ENCODE data around the gene WNT9A.

DNA sequence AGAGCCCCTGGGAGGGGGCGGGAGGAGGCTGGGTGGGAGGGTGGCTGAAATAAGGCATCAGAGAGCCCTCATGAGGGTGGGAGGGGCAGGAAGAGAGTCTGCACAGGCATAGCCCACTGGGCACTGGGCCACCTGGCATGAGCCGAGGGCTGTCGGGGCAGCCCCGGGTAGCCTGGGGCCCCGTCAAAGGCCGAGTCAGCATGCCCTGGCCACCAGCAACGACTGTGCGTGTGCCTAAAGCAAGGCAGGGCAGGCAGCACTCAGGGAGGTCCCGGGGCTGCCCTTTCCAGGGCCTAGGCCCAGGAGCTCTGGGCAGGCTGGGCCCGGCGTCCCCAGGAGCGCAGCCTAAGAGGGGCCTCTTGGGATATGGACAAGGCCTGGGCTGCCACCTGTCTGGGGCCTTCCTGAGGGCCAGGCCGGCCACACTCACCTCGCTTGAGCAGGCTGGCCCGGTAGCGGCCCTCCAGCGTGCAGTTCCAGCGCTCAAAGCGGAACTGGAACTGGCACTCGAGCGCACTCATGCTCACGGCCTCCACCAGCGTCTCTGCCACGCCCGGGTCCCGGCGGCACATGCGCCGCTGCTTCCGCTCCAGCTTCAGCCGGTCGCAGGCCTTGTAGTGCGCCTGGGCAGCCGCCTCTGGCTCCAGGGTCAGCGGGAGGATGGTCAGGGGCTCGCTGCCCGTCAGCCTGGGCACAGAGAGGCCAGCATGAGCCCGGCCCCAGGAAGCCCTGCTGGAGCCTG lies 22.7 kb downstream of the WNT9A start:
- TF ChIP-seq POLR2AphosphoS5 (IDR thresholded peaks at IDR 0.05): no peak
- TF ChIP-seq POLR2A (IDR thresholded peaks at IDR 0.05): no peak
- no peak for TF ChIP-seq CTCF (IDR thresholded peaks at IDR 0.05)
